NOMO-1 (cell line): ENCODE data around the gene RPS18.
A peak's percentile ranks its signal among the peaks of the same experiment; 100 is the strongest.
"Not testable (repeated sequence)": the region's sequence is repeated elsewhere in the genome, so short reads cannot be mapped to it uniquely, and the experiment has no call there.

ENCODE experiments used
- DNase-seq, 2 experiments: peaks; one replicate each; lab custom pipeline; 2025; ENCODE audit not compliant: unreplicated experiment in 2 of 2; lab: John Stamatoyannopoulos, UW

RPS18 gene

DNA sequence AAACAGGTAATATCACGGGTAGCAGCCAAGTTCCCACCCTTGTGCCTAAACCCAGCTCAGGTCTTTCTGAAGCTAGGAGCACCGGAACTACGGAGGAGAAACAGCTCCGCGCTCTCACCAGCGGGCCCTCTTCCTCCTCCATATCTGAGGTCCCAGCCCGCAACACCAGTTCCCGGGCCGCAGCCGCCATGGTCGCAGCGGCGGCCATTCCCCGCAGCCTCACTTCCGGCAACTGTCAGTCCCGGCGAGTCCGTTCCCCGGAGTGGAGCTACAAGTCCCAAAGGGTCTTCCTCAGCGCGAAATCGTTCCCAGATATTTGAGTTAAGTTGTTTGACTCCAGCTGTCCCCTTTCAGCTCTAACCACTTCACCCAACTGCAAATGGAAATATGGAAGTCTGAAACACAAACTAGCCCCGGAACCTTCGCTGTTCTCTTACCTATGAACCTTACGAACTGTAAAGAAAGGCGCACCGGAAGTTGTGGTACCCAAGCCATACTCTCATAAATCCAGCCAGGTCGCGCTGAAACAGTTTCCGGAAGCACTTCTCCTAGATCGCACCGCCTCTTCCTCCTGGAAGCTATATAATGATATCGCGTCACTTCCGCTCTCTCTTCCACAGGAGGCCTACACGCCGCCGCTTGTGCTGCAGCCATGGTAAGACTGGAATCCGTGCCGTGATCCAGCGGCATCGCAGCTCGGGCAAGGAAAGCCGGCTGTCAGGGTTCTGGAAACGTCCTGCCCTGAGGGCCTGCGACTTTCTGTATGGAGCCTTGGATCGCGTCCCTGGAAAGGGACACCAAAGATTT, at the start of gene RPS18, which contains the start of gene VPS52:
Gene RPS18 (plus strand): TSS at position 608 of the 807 bp plus-strand sequence. CDS start 45 bp downstream, at position 653.
Gene VPS52 (minus strand): TSS at position 409 of the 807 bp plus-strand sequence. CDS start 201 bp downstream, at position 208.
- DNase-seq = peak; percentile 81 to 94

DNA sequence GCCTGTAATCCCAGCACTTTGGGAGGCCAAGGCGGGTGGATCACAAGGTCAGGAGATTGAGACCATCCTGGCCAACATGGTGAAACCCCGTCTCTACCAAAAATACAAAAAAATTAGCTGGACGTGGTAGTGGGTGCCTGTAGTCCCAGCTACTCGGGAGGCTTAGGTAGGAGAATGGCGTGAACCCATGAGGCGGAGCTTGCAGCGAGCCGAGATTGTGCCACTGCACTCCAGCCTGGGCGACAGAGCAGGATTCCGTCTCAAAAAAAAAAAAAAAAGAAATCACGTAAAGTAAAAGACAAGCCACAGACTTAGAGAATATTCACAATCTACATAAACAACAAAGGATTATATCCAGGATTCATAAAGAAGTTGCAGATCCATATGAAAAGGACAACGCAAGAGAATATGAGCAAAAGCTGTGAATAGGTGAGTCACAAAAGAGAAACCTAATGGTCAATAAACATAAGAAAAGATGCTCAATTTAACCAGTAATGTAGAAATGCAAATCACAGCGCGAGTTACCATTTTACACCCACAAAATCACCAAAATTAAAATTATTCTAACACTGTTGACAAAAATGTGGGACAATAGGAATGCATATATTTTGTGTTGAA, 45.3 kb upstream of the RPS18 start:
- DNase-seq = not testable (repeated sequence)

DNA sequence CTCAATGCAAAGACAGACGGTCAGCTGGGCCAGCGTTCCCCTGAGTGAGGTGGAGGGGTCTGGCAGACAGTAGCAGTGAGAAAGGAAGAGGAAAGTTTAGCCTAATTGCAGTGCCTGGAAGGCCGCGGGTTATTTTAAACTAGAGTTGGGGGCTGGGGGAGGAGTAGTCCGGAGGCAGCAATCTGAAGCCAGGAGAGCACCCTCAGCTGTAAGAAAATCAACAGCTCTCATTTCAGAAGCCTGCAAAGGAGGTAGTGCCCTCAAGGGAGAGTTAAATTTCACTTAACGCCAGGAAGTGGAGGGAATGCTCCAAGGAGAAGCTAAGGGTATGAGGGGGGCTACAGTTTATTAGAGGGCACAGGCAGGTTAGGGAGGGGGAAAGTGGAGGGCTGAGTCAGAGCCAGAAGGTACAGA, 36.6 kb upstream of the RPS18 start:
- no peak for DNase-seq

DNA sequence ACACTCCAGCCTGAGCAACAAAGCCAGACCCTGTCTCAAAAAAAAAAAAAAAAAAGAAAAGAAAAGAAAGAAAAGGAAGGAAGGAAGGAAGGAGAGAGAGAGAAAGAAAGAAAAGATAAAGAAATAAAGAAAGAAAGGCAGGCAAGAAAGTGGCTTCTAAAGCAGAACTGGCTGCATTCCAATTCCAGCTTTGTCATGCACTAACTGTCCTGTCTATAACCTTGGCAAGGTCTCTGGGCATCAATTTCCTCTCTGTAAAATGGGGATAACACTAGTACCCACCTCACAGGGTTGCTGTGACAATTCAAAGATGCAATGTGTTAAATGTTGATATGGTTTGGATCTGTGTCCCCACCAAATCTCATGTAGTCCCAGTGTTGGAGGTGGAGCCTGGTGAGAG, 35.5 kb upstream of the RPS18 start:
- no peak for DNase-seq

DNA sequence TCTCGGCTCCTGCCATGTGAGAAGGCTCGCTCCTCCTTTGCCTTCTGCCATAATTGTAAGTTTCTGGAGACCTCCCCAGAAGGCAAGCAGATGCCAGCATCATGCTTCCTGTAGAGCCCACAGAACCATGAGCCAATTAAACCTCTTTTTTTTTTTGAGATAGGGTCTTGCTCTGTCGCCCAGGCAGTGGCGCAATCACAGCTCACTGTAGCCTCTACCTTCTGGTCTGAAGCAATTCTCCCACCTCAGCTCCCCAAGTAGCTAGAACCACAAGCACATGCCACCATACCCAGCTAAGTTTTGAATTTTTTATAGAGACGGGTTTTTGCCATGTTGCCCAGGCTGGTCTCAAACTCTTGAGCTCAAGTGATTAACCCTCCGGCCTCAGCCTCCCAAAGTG, 35.0 kb upstream of the RPS18 start:
- no peak for DNase-seq

DNA sequence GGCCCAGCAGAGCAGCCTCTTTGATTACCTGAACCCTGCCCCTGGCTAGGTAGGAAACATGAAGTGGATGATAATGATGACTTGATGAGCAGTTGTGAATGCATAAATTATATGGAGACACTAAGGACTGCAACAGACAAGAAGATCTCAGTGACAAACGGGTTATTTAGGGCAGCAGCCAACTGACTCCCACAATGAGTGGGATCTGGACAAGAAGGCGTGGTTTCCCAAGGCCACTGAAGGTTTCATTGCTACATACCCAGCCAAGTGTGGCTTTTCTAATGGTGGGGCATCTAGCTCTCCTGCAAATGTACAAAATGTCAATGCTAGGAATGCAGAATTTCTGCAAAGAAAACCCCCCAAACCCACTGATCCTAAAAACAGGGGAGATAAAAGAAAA, 34.1 kb upstream of the RPS18 start:
- no peak for DNase-seq

DNA sequence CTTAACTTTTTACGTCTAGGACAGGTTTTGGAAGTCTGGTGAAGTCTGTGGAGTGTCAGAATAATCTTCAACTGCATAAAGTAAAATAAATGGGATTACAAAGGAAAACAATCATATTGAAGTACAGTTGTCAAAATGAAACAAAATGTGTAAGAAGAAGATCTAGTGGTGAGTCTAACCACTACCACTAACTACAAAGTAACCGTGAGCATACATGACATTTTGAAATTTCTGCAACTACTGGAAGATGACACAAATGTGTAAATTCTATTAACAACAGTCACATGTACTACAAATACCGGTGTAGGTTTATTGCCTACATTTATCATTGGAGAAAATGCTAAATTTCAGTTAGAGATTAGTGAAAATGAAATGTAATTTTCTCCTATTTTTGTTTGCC, 29.9 kb upstream of the RPS18 start:
- no peak for DNase-seq

DNA sequence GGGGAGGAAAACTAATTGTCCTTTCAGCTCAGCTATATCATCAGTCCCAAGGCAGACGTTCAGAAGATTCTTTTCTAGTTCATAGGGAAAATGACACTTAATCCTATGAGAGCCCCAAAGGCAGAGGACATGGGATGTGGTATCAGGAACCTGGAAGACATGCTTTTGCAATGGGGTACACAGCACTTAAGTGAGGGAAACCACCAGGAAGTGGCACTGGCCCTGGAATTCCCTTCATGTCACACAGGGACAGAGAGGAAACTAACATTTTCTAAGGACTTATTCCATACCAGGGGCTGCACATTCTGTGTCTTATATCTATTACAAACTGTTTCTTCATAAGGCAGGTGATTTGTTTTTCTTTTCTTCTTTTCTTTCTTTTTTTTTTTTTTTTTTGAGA, 28.4 kb upstream of the RPS18 start:
- DNase-seq = no peak

DNA sequence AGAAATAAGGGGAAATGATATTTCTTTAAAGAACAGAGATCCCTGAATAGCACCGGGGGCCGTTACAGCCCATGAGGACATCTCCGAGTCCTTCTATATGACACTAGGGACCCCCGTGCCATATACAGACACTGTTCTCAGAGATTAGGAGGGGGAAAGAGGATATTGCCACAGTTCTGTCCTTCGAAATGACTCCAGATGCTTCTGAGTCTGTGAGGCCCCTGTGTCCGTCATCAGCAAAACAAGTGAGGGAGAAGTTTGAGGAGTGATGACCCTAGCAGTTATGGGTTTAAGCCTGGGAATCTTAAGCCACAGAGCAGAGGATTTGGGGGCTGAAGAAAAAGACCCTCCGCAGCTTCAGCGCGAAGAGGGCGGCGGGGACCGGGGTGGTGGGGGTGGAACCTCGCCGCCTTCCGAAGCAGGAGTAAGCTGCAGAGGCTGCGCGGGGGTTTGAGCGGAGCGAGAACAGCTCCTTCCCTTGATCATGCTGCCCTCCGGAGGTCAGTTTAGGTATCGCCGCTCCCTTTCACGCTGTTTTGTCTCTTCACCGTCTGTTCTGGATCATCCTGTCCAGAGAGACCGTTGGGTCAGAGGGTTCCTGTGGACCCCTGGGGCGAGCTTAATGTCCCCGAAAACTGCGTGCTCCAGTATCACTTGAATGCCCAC, 23.8 kb upstream of the RPS18 start:
- peak; percentile 41 to 76 for DNase-seq

DNA sequence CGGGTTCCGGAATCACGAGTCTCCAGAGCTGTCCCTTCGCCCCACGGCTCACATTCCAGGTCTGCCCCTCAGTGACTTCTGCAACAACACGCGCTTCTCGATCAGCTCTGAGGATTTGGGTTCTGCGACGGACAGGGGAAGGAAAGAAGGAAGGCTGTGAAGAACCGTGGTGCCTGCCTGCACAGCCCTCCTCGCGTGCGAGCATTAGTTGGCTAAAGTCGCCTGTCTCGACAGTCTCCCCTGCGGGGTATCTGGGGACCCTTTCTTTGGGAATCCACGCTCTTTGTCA, 23.3 kb upstream of the RPS18 start:
- DNase-seq = peak in 1 of 2 experiments; percentile 70

DNA sequence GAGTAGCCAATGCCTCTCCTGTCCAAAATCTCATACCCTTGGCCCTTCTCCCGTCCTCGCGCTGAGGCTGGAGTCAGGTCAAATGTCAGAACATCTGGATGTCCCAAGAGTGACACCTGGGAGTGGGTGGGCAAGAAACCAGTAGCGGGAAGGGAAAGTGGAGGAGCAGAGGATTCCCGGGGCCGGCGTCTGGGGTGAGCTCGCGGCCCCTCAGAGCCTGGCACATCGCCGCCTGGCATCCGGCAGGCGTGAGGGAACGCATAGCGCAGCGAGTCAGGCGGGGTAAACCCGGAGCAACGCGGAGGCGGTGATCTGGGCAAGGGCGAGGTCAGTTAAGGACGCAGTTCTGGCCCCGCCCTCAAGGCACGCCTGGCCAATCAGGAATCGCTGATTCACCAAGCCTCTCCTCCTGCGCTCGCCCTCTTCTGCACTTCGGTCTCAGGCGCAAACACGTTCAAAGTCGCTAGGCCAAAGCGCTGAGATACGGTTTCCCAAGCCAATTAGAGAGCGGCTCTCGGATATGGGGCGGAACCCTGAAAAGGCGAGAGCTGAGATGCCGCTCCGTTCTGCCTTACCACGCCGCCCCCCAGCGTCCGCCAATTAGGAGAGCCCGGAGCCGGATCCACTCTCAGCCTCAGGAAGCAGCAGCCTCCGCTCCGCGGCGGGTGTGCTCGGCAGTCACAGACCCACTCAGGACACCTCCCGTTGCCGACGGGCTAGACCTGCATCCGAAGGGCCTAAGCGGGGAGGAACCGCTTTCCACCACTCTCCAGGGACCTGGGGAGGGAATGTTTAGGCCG, 22.7 kb upstream of the RPS18 start:
- peak; percentile 100 for DNase-seq

DNA sequence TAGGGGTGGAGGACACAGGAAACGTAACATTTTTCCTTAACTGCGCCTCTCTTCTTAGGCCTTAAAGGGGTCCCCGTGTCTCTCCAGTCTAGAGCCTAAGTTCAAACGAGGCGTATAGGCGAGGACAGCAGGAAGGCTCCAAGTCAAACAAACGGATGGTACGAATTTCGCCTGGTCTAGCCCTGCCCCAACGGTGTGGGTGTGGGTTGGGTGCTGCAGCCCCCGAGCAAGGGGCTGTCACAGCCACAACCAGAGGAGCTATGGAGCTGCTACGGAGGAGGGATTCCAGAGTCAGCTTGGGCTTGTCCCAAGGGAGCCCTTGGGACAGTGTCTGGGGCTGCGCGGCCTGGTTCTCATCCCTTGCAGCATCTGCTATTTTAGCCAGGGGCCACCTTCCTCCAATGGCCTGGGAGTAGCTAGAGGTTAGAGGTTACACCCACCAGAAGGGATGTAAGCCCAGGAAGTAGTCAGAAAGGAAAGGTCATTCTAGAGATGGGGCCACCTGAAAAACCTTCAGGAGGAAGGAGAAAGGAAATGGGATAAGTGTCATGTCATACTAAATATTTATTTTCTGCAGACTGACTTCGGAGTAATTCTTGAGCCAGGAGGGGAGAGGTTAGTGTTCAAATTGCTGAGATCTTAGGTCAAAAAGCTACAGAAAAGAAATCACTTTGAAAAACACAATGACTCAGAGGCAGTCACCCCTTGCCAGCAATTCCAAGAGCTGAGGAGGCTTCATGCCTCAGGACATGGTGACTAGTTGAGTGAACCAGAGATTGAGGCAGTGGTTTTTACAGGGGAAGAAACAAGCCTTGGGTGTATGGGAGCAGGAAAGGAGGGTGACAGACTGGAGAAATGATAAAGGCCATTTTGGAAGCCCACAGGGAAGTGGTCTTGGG, 21.9 kb upstream of the RPS18 start:
- no peak for DNase-seq

DNA sequence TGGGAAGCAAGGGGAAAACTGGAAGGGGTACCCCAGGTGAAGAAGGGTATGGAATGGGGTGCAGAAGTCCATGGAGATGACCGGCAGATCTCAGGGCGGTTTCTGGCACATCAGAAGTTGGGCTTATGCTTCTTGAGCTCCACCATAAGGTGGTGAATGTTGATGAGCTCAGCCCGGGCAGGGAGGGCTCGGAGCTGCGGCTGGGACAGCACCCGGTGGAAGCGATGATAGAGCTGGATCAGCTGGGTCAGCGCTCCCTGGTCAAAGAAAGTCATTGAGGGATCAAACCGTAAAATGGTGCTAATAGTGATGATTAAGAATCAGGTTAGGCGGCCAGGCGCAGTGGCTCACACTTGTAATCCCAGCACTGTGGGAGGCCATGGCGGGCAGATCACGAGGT, 21.1 kb upstream of the RPS18 start:
- no peak for DNase-seq

DNA sequence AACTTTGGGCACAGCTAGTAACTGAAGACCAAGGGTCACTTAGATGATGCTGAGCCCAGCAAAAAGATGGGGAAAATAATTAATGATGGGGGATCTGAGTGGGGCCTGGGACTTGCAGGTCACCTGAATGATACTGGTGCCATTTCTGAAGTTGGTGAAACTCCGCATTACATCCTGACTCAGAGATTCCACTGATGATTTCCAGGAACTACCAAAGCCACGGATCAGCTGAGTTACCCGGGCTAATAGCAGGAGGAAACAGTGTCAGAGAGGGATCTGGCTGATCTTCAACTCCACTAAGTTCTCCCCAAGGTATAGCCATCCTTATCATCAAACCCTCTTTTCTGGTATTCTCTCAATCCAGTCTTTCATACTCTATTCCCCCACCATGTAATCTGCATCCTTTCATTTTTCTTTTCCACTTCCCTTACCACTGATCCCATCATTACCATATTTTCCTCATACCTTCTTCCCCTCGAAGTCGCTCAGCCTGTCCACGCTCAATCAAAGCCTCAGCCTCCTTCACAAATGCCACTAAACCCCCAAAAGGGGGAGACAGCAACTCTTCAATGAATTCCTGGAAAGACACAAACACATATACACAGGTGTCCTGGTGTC, 20.4 kb upstream of the RPS18 start:
- DNase-seq = no peak

DNA sequence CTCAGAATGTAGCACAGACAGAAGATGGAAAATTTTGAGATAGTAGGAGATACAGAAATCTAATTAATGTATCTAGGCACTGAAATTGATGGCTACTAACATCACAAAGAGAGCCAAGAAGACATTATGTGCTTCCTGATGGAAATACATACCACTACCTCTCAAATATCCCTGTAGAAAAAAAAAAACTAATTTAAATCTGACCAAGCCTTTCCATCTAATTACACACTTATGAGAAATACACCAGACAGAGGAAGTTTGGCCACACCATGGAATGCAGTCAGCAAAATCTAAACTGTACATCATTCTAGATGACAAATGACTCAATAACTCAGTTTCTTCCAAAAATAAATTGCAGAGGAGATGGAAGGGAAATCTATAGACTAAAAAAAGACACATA, 19.1 kb upstream of the RPS18 start:
- DNase-seq = no peak

DNA sequence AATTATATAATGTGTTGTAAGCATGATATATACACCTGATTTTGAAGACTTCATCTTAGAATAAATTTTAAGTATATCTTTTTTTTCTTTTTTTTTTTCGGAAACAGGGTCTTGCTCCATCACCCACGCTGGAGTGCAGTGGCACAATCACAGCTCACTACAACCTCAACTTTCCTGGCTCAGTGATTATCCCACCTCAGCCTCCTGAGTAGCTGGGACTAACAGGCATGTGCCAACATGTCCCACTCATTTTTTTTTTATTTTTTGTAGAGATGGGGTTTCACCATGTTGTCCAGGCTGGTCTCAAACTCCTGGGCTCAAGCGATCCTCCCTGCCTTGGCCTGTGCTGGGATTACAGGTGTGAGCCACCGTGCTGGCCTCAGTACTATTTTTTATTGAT, 17.3 kb upstream of the RPS18 start:
- DNase-seq = no peak

DNA sequence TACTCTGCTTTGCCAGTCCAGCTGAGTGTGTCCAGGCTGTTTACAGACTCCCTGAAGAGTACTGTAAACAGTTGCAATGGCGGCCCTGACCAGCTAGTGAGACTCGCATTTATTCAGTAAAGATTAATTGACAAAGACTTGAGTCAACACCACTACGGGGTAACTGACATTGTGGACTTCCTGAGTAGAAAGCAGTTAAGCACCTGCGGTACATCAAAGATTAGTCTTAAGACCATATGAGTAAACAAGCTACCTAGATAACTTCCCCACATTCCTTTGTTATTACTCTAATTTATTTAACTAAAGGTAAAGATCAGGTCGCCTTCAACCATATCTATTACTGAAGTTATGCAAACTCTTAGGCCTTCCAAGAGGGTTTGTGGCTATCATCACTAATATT, 12.8 kb upstream of the RPS18 start:
- no peak for DNase-seq

DNA sequence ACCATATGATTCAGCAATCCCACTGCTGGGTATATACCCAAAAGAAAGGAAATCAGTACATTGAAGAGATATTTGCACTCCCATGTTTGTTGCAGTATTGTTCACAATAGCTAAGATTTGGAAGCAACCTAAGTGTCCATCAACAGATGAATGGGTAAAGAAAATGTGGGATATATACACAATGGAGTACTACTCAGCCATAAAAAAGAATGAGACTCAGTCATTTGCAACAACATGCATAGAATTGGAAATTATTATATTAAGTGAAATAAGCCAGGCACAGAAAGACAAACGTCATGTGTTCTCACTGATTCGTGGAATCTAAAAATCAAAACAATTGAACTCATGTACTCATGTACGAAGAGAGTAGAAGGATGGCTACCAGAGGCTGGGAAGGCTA, 9.4 kb upstream of the RPS18 start:
- DNase-seq = not testable (repeated sequence)

DNA sequence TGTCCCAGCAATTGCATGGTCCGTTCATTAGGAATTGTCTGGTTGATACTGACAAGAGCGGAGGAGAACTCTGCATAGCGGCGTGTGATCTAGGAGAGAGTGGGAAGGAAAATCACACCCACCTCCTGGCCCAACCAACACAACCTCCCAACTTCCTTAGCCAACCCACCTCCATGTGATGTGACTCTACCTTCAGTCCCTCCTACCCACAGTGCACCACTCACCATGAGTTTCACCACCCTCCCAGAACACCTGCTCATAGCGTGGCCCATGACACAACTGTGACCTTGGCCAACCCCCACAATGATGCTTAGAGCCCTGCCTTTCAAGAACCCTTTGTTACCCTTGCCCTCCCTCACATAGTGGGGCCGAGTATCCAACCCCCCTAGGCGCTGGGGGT, 7.9 kb upstream of the RPS18 start:
- no peak for DNase-seq

DNA sequence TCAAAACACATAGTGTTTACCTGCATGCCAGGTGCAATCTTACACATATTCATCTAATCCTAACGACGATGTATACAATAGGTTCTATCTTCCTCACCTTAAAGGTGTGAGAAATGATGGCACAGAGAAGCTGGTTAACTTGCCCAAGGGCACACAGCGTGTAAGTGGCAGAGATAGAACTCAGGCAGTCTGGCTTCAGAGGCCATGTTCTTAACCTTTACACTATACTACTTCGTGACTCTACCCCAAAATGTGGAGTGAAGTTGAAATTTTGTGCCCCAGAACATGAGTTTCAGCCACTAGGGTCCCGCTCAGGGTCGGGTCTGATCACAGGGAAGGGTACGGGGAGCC, 783 bp upstream of the RPS18 start:
- DNase-seq = peak in 1 of 2 experiments; percentile 45
